Measurements from ENCODE around the gene ZFYVE21. TPM values are rescaled to one million over a fixed set of nuclear protein-coding genes. Genes with fewer than 3 reads are reported as not detected.

ZFYVE21 gene
- total RNA-seq, 1 donor from 2014 or later = 50.5 TPM

DNA sequence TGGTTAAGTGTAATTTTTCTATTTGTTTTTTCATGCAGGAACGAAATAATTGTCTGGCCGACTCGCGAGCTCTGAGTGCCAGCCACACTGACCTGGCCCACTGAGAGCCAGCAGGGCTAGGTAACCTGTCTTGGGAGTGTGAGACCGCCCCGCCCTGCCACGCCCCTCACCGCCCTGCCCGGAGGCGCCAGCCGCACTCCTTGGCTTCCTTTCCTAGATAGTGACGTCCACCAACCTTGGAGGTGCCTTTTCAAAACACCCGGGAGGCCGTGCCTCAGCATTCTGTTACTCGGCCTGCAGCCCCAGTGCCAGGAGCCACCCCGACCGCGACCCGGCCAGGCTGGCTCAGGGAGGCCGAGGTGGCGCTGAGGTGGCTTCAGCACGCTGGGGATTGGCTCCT, 22.1 kb upstream of the ZFYVE21 start:
- Histone ChIP-seq H3K4me1 (peaks cover 52% of the 10 kb centered on the region), H3K27ac (replicated peaks) (no peak overlapping the region), H3K36me3 (peaks cover 53% of the 10 kb centered on the region), H3K9me3 (replicated peaks) (no peaks in the 10 kb centered on the region), H3K27me3 (ENCODE audit: low read depth) (no peaks in the 10 kb centered on the region), H3K4me3 (no peak overlapping the region)
- no peak for DNase-seq
- no peak for TF ChIP-seq CTCF (IDR thresholded peaks at IDR 0.05; ENCODE audit: borderline replicate concordance)
- intact Hi-C loops (cut with micrococcal nuclease) = no loop called here

GRCh38 chr14:103694572-103695026, 21.0 kb upstream of the ZFYVE21 start:
- H3K4me3 ChIP-seq = no peak overlapping the region
- no peaks in the 10 kb centered on the region for H3K27me3 ChIP-seq (ENCODE audit: low read depth)
- intact Hi-C loops (cut with micrococcal nuclease) = no loop called here
- H3K36me3 ChIP-seq = peaks cover 55% of the 10 kb centered on the region
- H3K9me3 ChIP-seq (replicated peaks) = no peaks in the 10 kb centered on the region
- peaks cover 52% of the 10 kb centered on the region for H3K4me1 ChIP-seq
- no peak overlapping the region for H3K27ac ChIP-seq (replicated peaks)
- DNase-seq = no peak
- no peak for TF ChIP-seq CTCF (IDR thresholded peaks at IDR 0.05; ENCODE audit: borderline replicate concordance)

- intact Hi-C loops (cut with micrococcal nuclease) = no loop called here
- Histone ChIP-seq H3K27ac (replicated peaks) (peak overlapping the region; percentile 76), H3K36me3 (peaks cover 62% of the 10 kb centered on the region), H3K4me3 (no peak overlapping the region), H3K27me3 (ENCODE audit: low read depth) (no peaks in the 10 kb centered on the region), H3K4me1 (peaks cover 53% of the 10 kb centered on the region), H3K9me3 (replicated peaks) (no peaks in the 10 kb centered on the region)
- no peak for TF ChIP-seq CTCF (IDR thresholded peaks at IDR 0.05; ENCODE audit: borderline replicate concordance)
- no peak for DNase-seq
Observed at GRCh38 chr14:103695296-103696069, 20.1 kb upstream of the ZFYVE21 start.

DNA sequence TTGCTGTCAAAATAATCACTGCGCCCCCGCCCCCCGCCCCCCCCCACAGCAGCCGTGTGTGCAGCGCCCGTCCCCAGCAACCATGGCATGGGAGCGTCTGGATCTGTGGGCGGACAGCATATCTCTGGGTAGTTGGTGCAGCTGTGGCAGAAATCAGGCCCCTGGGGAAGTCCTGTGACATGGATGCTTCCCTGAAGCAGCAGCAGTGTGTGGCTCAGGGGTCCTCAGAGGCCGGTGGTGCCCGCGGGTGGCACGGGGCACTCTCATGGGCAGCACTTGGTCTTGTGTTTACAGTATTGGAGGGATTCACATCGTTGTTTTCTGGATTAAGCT, 19.6 kb upstream of the ZFYVE21 start:
- peaks cover 58% of the 10 kb centered on the region for H3K4me1 ChIP-seq
- peaks cover 68% of the 10 kb centered on the region for H3K36me3 ChIP-seq
- no peaks in the 10 kb centered on the region for H3K27me3 ChIP-seq (ENCODE audit: low read depth)
- TF ChIP-seq CTCF (IDR thresholded peaks at IDR 0.05; ENCODE audit: borderline replicate concordance) = no peak
- intact Hi-C loops (cut with micrococcal nuclease) = no loop called here
- H3K9me3 ChIP-seq (replicated peaks) = no peaks in the 10 kb centered on the region
- peak; percentile 12 for DNase-seq
- H3K27ac ChIP-seq (replicated peaks) = peak overlapping the region; percentile 76
- H3K4me3 ChIP-seq = no peak overlapping the region

- Histone ChIP-seq H3K9me3 (replicated peaks) (no peaks in the 10 kb centered on the region), H3K27me3 (ENCODE audit: low read depth) (no peaks in the 10 kb centered on the region), H3K36me3 (peaks cover 72% of the 10 kb centered on the region), H3K4me1 (peaks cover 63% of the 10 kb centered on the region), H3K4me3 (peak overlapping the region; percentile 19), H3K27ac (replicated peaks) (peak overlapping the region; percentile 76)
- intact Hi-C loops (cut with micrococcal nuclease) = no loop called here
- no peak for TF ChIP-seq CTCF (IDR thresholded peaks at IDR 0.05; ENCODE audit: borderline replicate concordance)
- peak; percentile 74 for DNase-seq
Observed at GRCh38 chr14:103696466-103697071, 19.0 kb upstream of the ZFYVE21 start.
